HL-60/S4 (cell line): ENCODE measurements around the gene LETM1.

ENCODE experiments used
- in situ Hi-C: fragments of 300-500 bp; cut with MboI; formaldehyde crosslinking; loops from 2 replicates; pipeline ENCODE4 v1.14.3; 2022; ENCODE audit warnings: low sequenced_read_pairs

Gene LETM1

GRCh38 chr4:1797298-1797860 lies 58.6 kb downstream of the LETM1 start:
- in situ Hi-C loops = no loop called here

GRCh38 chr4:1796486-1797204 lies 59.3 kb downstream of the LETM1 start:
- in situ Hi-C loops = no loop called here

- in situ Hi-C loops = no loop called here
These were observed 60.4 kb downstream of the LETM1 start for GRCh38 chr4:1795299-1796195.

DNA sequence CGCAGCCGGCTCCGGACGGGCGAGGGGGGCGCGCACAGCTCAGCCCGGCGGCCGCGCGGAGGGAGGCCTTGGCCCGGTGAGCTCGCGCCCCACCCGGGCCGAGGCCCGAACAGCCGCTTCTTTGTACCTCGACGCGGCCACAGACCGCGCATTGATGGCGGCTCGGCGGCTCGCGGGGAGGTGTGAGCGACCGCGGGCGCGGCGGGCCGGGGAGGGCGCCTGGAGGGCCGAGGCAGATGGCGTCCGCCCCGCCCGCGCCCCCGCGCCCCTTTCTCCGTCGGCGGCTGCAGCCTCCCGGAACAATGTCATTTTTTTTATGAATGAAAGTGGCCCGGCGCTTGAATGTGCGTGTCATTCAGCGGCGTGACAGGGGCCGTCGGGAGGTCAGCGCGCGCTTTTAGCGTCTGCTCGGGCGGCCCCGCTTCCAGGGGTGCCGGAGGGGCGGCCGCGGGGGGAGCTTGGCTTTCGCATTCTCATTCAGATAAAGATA lies 61.1 kb downstream of the LETM1 start:
- in situ Hi-C loops = no loop called here

DNA sequence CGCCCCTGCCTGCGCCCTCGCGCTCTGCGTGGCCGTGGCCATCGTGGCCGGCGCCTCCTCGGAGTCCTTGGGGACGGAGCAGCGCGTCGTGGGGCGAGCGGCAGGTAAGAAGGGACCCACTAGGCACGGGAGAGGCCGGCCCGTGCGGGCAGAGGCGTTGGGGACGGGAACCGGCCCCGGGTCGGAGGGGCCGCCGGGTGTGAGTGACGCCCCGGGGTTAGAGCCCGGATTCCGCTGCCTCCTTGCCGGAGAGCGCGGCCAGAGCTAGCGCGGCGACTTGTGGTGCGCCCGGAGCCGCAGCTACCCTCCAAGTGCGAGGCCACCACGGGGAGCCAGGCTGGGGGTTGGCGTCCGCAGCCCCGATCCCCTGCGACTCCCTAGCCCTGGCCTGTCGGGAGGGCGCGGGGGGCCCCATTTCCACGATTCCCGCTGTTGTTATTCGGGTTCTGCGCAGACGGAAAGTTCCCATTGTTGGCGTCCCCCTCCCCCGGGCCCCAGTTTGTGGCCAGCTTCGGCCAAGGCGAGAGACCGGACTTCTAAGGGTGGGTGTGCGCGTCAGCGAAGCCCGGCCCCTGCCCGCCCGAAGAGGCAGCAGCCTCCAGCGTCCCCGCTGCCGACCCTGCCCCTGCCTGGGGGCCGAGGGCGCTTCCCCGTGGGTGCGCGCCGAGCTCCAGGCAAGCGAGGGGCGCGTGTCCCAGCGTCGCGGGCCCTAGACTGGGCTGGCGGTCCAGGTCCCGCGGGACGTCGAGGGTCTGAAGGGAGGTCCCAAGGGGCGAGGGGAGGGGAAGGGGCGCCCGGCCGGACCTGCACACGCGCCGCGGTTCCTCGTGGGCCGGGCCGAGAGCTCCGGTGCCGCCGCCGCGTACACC lies 61.8 kb downstream of the LETM1 start:
- in situ Hi-C loops = no loop called here

- in situ Hi-C loops = no loop called here
These were observed 62.5 kb downstream of the LETM1 start for GRCh38 chr4:1793496-1793840.

- in situ Hi-C loops = no loop called here
These were observed 63.0 kb downstream of the LETM1 start, which contains the start of gene FGFR3 for GRCh38 chr4:1792832-1793495. Gene FGFR3, plus strand, starts transcription at chr4:1793293. Its CDS starts 642 bp downstream, at chr4:1793935.

DNA sequence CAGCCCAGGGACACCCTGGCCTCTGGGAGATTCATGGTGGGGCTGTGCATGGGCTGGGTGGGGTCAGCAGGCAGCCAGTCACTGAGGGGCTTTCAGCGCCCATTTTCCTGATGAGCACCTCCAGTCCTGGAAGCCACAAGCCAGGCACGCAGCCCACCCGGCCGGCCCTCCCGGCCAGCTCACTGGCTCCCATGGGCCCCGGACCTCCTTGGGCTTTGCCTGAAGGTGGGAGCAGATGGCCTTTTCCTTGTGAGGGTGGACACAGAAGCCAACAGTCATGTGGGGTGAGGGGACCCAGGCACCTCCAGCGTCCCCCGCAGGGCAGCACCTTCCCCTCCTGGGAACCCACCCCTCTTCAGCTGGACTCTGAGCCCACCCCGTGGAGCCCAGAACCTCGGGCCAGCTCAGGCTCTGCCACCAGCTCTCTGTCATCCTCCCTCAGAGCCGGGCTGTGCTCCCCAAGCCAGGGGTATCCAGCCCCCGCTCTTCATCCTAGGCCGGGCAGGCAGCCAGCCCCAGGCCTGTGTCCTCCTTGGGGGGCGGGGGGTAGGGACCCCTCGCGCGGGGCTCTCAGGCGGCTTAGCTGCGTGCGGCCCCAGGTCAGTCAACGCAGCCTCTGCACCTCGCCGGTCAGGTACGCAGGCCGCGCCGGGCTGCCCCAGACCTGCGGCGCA lies 63.7 kb downstream of the LETM1 start:
- in situ Hi-C loops = no loop called here

DNA sequence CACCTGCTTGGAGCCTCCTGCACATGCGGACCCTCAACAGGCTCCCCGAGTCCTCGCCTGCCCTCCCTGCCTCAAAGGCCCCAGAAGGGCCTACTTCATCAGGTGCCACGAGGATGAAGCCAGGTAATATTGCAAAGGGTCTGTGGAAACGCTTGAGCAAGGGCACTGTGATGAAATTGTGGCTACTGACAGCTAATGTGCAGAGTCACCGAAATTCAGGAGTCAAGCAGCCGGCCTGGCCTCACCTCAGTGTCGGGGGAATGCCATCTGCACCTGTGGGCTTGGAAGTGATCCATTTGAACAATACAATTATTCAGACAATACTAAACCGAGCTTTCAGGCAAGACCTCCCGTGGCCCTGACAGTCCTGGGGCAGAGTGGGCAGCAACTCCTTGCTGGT lies 66.0 kb downstream of the LETM1 start:
- in situ Hi-C loops = no loop called here

- in situ Hi-C loops = no loop called here
These were observed 66.4 kb downstream of the LETM1 start for GRCh38 chr4:1789552-1789951.

DNA sequence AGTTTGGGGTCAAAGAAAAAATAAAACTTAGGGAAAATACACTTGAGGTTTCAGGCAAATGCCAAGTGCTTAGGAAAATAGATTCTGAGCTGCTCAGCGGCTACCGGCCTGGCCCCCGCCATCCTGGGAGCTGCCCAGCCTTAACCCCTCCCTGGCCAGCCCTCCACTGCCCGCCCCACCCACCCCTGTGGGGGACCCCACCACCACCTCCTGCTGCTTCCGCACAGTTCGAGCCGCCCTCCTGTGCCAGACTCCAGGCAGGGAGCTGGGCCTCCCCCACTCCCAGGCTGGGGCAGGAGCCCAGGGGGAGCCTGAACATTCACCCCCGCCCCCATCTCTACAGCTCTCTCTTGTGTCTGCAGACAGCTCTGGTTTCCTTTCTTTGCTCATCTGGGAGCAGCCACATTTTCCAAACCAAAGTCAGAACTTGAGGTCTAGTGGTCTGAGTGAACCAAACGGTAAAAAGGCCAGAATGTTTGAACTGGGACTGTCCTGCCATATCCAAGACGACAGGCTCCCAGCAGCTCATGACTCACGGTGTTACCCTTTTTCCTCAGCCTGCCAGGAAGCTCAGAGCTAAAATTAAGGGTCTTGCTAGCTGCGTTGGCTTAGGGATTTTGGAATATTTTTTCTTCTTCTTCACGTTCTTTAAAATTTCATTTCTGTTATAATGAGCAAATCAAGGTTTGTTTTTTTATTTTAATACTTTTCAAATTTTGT lies 67.5 kb downstream of the LETM1 start:
- in situ Hi-C loops = no loop called here

DNA sequence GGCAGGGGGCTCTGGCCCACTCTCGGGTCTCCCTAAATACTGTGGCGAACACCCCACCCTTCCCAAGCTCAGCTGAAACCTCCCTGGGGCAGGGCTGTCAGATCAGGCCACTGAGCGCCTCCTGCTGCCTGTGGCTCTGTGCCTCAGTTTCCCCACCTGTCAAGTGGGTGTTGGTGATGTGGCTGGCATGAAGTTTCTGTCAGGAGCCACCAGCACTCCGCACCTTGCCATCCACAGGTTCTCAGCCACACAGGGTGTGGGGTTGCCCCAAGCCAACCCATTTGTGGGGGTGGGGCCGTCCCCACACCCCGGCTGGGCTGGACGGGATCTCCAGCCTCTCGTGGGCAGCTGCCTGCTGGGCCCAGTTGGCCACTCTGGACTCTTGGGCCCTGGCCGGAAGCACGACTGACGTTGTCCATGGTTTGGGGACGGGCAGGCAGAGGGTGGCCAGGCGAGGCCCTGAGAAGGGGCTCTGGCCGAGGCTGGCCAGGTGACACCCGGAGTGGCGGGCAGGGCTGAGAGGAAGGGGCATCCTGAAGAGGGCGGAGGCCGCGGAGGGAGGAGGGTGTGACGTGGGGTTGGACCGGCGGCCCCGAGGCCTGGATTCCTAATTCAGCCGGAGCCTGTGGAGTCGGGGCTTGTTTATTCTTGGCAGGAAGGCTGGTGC lies 68.4 kb downstream of the LETM1 start:
- in situ Hi-C loops = no loop called here

DNA sequence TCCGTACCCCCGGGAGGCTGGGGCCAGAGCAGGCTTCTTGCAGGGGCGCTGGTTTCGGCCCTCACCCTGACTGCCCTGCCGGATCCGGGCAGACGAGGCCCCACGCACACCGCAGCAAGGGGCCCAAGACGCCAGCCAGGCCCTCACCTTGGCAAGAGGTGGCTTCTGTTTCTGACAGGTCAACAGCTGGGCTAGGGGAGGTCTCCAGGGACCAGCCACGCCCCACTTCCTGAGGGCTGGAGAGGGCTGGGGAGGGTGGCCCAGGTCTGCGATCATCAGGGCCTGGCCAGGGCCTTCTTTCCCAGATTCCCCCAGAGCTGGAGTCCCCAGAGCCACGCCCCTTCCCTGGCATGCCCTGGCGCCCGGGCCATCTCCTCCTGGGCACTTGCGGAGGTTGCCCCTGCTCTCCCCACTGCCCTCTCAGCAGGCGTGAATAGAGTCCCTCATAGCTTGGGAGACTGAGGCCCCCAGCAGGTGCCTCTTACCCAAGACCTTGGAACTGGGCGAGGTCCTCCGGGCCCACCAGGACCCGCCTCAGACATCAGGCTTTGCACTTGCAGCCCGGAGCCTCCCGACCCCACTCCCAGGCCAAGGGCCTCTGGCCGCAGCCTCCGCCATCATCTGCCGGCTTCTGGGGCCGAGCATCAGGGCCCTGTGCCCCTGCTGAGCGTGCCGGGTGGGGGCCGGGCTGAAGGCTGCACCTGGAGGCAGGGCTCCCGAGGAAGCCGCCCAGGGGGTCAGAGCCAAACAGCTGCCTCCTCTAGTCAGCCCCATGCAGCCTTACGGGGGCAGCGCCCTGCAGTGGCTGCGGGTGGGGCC lies 69.2 kb downstream of the LETM1 start:
- in situ Hi-C loops = no loop called here

DNA sequence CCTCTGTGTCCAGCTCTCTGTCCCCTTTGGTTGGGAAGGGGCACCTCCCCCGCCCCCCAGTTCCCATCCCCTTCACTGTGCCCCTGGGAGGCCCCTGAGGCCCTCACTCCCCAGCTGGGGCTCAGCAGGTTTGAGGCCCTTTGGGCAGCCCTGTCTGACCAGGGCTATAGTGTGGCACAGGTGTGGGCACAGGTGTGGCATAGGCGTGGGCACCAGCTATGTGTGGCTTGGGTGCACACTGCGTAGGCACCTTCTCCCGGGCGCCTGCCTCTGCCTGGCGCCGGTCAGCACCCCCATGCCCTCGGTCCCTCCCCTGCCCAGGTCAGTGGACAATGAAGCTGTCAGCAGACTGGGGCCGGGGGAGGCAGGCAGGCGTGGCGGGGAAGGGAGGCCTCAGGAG lies 70.4 kb downstream of the LETM1 start:
- in situ Hi-C loops = no loop called here

- in situ Hi-C loops = no loop called here
These were observed 71.0 kb downstream of the LETM1 start for GRCh38 chr4:1784789-1785591.

DNA sequence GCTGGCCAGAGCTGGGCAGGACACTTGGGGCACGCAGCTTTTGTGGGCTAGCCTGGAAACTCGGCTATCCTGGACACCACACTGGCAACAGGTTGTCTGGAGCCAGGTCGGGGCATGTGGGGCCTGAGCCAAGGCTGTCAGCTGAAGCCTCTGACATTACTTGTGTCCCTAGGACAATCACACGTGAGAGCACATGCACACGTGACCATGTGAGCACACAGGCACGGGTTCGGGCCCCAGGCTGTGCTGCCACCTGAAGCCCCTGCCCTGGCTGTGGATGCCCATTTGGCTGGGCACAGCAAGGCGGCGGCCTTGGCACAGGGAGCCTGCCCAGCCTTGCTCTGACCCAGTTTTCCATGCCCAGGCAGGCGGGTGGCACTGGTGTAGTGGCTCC lies 71.6 kb downstream of the LETM1 start:
- in situ Hi-C loops = no loop called here

DNA sequence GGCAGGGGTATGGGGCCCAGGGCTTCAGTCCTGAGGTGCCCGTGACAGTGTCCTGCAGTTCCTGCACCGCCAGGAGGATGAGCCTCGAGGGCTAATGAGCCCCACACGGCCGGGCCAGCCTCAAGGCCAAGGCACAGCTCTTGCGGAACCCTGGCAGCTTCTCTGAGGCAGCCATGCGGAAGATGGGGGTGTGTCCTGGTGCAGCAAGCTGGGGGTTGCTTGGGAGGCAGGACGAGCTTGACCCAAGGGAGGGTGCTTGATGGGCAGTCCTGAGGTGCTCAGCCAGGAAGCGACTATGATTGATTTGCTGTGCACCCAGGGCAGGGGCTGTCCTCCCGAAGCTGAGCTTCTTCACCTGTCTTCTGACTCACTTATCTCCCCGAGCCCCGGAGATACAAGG lies 72.0 kb downstream of the LETM1 start:
- in situ Hi-C loops = no loop called here
